SH-SY5Y (cell line): Measurements from ENCODE around the gene DNAH17.

ENCODE experiments used
- GATA2 ChIP-seq: IDR thresholded peaks from 2 replicates; pipeline ENCODE4 v1.6.1; 2011; ENCODE audit warnings: mild to moderate bottlenecking, low read depth, low read length
- GATA3 ChIP-seq: IDR thresholded peaks from 2 replicates; pipeline ENCODE4 v1.6.1; 2011; ENCODE audit warnings: low read depth, mild to moderate bottlenecking, low read length, moderate library complexity

Gene DNAH17, protein sequence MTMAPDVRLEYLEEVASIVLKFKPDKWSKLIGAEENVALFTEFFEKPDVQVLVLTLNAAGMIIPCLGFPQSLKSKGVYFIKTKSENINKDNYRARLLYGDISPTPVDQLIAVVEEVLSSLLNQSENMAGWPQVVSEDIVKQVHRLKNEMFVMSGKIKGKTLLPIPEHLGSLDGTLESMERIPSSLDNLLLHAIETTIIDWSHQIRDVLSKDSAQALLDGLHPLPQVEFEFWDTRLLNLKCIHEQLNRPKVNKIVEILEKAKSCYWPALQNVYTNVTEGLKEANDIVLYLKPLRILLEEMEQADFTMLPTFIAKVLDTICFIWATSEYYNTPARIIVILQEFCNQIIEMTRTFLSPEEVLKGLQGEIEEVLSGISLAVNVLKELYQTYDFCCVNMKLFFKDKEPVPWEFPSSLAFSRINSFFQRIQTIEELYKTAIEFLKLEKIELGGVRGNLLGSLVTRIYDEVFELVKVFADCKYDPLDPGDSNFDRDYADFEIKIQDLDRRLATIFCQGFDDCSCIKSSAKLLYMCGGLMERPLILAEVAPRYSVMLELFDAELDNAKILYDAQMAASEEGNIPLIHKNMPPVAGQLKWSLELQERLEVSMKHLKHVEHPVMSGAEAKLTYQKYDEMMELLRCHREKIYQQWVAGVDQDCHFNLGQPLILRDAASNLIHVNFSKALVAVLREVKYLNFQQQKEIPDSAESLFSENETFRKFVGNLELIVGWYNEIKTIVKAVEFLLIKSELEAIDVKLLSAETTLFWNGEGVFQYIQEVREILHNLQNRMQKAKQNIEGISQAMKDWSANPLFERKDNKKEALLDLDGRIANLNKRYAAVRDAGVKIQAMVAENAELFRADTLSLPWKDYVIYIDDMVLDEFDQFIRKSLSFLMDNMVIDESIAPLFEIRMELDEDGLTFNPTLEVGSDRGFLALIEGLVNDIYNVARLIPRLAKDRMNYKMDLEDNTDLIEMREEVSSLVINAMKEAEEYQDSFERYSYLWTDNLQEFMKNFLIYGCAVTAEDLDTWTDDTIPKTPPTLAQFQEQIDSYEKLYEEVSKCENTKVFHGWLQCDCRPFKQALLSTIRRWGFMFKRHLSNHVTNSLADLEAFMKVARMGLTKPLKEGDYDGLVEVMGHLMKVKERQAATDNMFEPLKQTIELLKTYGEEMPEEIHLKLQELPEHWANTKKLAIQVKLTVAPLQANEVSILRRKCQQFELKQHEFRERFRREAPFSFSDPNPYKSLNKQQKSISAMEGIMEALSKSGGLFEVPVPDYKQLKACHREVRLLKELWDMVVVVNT (N-terminal part only)

DNA sequence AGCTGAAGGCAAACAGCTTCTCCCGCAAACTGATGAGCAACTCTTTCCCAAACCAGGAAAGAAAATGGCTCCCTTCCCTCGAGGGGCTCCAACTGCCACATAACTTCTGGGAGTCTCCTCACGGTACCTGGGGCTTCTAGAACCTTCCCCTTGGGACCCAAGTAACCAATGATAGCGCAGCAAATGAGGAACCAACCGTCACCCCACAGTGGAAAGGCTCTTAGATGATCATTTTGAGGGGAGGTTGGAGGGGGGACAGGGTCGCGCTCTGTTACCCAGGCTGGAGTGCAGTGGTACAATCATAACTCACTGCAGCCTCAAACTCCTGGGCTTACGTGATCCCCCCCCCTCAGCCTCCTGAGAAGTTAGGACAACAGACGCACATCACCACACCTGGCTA lies at the start of gene DNAH17:
TSS of gene DNAH17 (minus strand) at position 101 of the 400 bp plus-strand sequence. CDS start 2,339 bp downstream, outside the sequence.
- TF ChIP-seq GATA3 (no peak), GATA2 (no peak)

DNA sequence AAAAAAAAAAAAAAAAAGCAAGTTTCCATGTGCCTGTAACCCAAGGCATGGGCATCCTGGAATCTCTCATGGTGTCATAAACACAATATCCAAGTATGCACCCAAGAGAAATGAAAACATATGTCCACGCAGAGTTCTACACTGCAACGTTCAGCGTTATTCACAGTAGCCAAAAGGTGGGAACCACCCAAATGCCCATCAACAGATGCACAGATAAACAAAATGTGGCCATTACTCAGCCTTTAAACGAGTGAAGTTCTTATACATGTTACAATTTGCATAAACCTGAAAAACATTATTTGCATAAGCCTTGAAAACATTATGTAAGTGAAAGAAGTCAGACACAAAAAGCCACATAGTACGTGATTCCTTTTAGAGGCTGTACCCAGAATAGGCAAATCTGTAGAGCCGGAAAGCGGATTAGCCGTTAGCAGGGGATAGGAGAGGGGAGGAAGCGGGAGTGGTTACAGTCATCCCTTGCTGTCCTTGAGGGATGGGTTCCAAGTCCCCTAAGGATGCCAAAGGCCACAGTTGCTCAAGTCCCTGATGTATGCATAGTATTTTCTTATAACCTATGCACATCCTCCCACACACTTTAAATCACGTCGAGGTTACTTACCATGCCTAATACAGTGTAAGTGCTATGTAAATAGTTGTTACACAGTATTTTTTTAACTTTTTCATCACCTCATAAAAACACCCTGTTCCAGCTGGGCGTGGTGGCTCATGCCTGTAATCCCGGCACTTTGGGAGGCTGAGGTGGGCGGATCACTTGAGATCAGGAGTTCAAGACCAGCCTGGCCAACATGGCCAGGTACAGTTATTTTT lies 47.3 kb upstream of the DNAH17 start:
- TF ChIP-seq GATA3 (no peak), GATA2 (no peak)

DNA sequence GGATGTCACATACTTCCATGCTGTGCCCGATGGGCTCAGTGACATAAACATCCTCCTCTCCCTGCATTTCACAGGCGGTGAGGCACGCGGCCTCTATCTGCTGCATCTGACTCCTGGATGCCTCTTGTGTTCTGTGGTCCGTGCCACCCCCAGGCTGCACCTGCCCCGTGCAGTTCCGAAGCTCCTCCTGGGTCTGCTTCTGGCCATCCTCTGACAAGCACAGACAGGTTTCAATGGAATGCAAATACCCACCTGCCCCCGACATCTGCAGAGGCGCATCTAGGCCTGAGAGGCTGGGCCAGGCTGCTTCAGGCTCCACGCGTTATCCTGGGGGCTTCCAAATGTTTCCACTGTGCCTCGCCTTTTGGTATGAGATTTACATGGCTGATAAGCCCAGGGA lies 46.3 kb upstream of the DNAH17 start:
- TF ChIP-seq GATA2 (no peak), GATA3 (no peak)

DNA sequence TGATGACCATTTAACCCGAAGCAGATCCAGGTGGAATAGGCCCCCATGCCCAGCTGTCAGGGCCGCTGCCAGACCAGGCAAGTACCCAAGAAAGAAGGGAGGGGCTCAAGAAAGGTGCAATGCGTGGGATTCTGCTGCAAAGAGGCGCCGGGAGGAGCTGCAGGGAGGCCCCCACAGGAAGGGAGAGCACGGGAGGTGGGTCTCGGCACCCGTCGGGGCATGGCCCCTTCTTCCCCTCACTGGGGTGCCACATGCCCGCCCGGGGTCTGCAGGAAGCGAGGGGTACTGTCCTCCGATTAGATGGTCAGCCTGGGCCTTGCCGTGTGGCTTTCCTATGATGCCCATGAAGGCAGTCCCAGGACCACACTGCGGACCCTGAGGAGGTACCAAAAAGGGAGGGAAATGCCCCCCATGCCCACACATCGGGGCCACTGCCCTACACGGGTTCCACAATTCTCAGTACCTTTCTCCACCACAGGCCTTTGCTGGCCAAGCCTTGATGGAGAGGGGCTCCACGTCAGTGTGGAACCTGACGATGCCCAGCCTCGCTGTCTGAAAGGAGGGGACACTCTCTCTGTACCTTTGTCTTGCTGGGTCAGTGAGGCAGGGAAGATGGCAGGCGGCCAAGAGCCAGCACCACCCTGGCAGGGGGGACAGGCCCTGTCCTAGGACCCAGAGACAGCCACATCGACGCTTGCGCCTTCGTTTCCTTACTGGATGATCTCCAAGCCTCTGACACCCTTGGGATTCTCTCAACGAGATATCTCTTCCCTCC lies 45.5 kb upstream of the DNAH17 start:
- TF ChIP-seq GATA3 (no peak), GATA2 (no peak)

DNA sequence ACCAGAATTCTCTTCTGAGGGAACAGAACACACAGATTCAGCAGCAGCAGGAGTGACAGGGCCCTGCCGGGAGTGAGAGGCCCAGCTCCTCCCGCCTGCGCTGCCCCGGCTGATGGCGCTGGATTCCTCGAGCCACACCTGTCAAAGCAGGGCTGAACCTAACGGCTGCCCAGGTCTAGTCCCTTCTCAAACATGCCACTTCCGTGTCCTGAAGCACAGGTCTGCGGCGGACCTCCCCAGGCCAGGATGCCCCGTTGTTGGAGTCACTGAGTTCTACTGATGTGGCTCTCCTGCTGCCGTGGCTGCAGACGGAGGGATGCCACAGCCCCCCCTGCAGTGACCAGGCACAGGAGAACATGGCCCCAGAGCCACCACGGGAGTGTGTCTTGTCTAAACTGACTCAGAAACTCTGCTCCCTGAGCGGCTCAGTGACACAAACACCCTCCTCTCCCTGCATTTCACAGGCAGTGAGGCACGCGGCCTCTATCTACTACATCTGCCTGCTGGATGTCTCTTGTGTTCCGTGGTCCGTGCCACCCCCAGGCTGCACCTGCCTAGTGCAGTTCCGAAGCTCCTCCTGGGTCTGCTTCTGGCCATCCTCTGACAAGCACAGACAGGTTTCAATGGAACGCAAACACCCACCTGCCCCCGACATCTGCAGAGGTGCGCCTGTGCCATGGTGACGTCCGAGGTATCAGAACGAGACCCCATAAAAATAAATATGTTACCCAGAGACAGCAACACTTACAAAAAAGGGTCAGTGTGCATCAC lies 44.7 kb upstream of the DNAH17 start:
- TF ChIP-seq GATA2 (no peak), GATA3 (no peak)

DNA sequence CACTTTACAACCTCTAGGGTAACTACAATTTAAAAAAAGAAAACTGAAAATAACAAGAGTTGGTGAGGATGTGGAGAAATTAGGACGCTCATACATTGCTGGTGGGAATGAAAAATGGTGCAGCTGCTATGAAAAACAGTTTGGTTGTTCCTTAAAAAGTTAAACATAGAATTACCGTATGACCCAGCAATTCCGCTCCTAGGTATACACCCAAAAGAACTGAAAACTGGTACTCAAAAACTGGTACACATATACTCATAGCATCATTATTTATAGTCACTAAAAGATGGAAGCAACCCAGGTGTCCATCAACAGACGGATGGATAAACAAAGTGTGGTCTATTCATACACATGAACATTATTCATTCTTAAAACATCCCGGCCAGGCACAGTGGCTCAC lies 42.9 kb upstream of the DNAH17 start:
- TF ChIP-seq GATA2 (no peak), GATA3 (no peak)

DNA sequence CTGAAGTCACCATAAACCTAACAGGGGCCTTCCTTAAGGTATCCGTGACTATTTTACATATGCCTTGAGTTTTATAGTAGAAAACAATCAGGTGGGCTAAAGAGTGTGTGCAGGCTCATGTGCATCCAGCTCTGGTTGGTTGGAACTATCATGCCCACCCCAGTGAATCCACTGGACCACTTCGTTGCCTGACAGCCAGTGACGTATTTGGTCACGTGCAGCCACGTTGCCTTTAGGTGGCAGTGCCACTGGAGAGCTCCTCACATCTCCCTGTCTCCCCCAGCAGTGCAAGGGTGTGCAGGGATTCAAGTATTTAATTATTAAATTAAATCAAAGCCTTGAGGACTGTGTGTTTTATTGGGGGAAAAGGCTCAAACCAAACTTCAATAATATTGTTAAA lies 42.1 kb upstream of the DNAH17 start:
- no peak for TF ChIP-seq GATA3
- no peak for TF ChIP-seq GATA2

DNA sequence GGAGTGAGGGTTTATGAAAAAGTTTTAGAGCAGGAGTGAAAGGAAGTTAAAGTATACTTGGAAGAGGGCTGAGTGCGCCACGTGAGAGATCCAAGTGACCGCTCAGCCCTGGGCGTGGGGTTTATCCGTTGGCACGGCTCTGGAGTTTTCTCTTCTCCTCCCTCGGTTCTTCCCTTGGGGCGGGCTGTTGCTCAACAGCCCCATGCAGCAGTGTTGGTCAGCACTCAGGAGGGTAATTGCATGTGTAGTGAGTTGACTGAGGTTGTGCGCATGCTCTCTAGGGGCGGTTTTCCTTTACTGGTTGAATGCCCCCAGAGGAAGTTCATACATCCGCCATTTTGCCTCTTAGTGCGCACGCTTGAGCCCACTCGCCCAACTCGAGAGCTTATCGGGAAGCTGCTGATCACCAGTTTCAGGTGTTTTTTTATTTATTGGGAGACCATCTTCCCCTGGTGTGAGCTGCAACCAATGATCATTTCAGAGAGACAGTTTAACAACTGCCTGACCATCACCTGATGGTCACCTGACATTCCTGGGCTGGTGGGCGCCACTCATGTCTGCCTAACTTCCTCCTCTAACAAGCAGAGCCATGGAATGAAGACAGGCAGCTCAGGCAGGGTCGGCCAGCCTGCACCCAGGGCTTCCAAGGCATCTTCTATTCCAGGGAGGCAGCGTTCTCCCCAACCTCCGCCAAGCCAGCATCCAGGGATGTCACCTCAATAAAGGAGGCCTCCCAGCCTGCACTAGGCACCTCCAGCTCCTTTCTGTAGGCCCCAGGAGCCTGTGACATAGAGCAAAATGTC lies 41.3 kb upstream of the DNAH17 start:
- no peak for TF ChIP-seq GATA3
- TF ChIP-seq GATA2: no peak

DNA sequence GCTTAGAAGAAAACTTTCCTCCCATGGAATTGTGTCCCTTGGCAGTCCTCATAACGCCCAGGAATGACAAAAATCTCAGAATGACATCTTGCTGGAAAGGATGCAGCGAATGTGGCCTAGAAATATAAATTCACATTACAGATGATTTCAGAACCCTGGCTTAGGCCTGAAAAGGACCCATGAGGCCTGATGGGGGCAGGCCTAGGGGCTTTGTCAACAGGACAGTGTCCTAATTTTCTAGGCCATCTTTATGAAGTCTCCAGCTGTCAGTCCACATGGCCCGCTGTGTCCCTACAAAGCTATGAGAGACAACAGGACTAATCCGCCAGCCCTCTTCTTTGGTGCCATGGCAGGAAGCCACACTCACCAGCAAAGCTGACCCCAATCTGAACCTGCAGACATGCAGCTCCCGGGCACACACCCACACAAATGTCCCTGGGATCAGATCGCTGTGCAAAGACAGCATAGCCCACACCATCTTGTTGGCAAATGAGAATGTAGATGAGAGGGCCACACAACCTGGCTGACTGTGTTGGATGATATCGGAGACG lies 40.4 kb upstream of the DNAH17 start:
- TF ChIP-seq GATA2 (no peak), GATA3 (no peak)

DNA sequence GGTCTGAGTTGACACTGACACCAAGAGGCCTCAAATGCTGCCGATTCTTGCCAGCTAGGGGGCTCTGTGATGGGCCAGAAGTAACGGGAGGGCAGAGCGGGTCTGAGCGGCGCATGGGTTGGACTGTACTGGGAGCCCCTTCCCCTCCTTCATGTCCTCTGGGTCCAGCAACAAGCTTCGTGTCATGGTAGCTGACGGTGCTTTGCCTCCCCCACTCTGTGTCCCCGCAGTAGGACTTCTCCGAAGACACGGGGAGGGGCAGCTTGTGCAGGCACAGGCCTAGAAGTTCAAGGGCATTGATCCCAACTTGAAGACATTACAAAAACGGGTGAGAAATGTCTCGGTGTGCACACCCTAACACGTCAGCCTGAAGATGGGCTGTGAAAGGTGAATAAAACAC lies 39.8 kb upstream of the DNAH17 start:
- TF ChIP-seq GATA3: no peak
- TF ChIP-seq GATA2: no peak

DNA sequence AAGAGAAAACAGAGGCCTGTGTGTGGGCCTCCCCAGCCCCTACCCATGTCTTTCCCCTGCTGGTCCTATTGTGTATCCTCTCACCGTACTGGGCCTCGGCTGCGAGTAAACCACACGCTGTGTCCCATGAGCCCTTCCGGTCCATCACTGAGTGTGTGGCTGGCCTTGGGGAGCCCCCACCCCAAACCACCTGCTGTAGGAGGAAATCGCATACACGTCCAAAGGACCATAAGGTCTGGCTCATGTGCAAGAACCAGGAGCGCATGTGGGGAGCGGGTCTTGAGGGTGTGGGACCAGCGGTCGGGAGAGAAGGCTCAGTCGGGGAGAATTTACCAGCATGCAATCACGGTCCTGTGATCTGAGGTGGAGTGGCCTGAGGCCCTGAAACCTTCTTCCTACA lies 38.4 kb upstream of the DNAH17 start:
- TF ChIP-seq GATA2 (no peak), GATA3 (no peak)
